ENCODE data around the gene HGD. TPM values are rescaled to one million over a fixed set of nuclear protein-coding genes. Genes with fewer than 3 reads are reported as not detected.
A peak's percentile ranks its signal among the peaks of the same experiment; 100 is the strongest.

The HGD gene
- total RNA-seq, 1 experiment from 2014 or later = 0.59 TPM

GRCh38 chr3:120623727-120624093, 58.3 kb downstream of the HGD start:
- POLR2A ChIA-PET = interaction anchor here (0.7 kb wide), 1 partner anchor 8 kb away, joined by 3 read pairs; no protein-coding TSS in a partner anchor
- RAD21 ChIA-PET (ENCODE audit: low non-redundant PET in 1 of 2, low total read pairs in 2 of 2, uncharacterized antibody in 2 of 2, unreplicated experiment in 2 of 2) = no interaction called here
- peak overlapping the region; percentile 78 for H3K4me2 ChIP-seq (ENCODE audit: low read length)
- peak; percentile 42 for ATAC-seq
- no peak overlapping the region for H3K9ac ChIP-seq (ENCODE audit: low read length)
- TSS peak; percentile 78 for BruUV-seq (replicated peaks)
- no peaks in the 10 kb centered on the region for H3K9me2 ChIP-seq (ENCODE audit: insufficient read depth)
- no peak for DNase-seq (ENCODE audit: low read depth, low spot score)
- CTCF ChIA-PET = interaction anchor here (1.2 kb wide), 1 partner anchor 10 kb away, joined by 6 read pairs; no protein-coding TSS in a partner anchor
- intact Hi-C loops (cut with micrococcal nuclease) = loop anchor here (1.0 to 2.0 kb wide), 2 partner anchors 119 to 172 kb away; partner anchors contain the start of genes GTF2E1 and RABL3
- no peaks in the 10 kb centered on the region for H3K79me2 ChIP-seq (ENCODE audit: insufficient read depth, low read length)
- peaks cover 13 to 29% of the 10 kb centered on the region in 2 experiments for H3K4me1 ChIP-seq (ENCODE audit: control insufficient read depth in 1 of 2, insufficient read depth in 2 of 2, low read length in 2 of 2)
- peak overlapping the region; percentile 14; the same call in 1 of the 2 replicates for H3K27ac ChIP-seq (ENCODE audit: low read depth, low read length)
- no peaks in the 10 kb centered on the region for H3K27me3 ChIP-seq (ENCODE audit: insufficient read depth, low read length)
- no peak for TF ChIP-seq CTCF (IDR thresholded peaks at IDR 0.05 in 2 of 3, conservative IDR thresholded peaks at IDR 0.05 in 1 of 3; ENCODE audit: borderline replicate concordance in 1 of 3, insufficient read depth in 1 of 3, low read depth in 2 of 3, low read length in 2 of 3)
- TF ChIP-seq TCF7L2 (IDR thresholded peaks at IDR 0.05; ENCODE audit: borderline replicate concordance, extremely low read depth, insufficient read depth, insufficient read length) = no peak
- TF ChIP-seq FOSL1 (IDR thresholded peaks at IDR 0.05; ENCODE audit: low read depth) = no peak
- TF ChIP-seq YY1 (IDR thresholded peaks at IDR 0.05; ENCODE audit: extremely low read depth, insufficient replicate concordance, low read depth, low read length) = no peak
- TF ChIP-seq ZFX (IDR thresholded peaks at IDR 0.05) = no peak
- no peak for TF ChIP-seq RAD21 (IDR thresholded peaks at IDR 0.05; ENCODE audit: low read depth)
- no peak for TF ChIP-seq ELF1 (IDR thresholded peaks at IDR 0.05; ENCODE audit: borderline replicate concordance, low read depth)
- no peak for TF ChIP-seq POLR2AphosphoS5 (IDR thresholded peaks at IDR 0.05; ENCODE audit: low read depth, low read length)
- TF ChIP-seq JUND (IDR thresholded peaks at IDR 0.05) = no peak
- TF ChIP-seq POLR2A (IDR thresholded peaks at IDR 0.05; ENCODE audit: borderline replicate concordance, extremely low read depth, insufficient read depth, insufficient read length) = no peak
- TF ChIP-seq ZNF274 (IDR thresholded peaks at IDR 0.05; ENCODE audit: low read depth, low read length) = no peak
- TF ChIP-seq MAX (IDR thresholded peaks at IDR 0.05) = no peak
- TF ChIP-seq EZH2 (IDR thresholded peaks at IDR 0.05) = no peak
- TF ChIP-seq ATF3 (IDR thresholded peaks at IDR 0.05) = no peak
- TF ChIP-seq EZH2phosphoT487 (IDR thresholded peaks at IDR 0.05; ENCODE audit: borderline replicate concordance) = no peak
- TF ChIP-seq REST (IDR thresholded peaks at IDR 0.05; ENCODE audit: low read depth) = no peak
- no peaks in the 10 kb centered on the region for H3K36me3 ChIP-seq (ENCODE audit: control insufficient read depth in 1 of 2, insufficient read depth in 2 of 2, low read length in 2 of 2)
- H3K4me3 ChIP-seq (replicated peaks in 1 of 2; ENCODE audit: low read depth in 1 of 2, low read length in 2 of 2) = peak overlapping the region in 1 of 2 experiments; percentile 49; a peak in 1 of 4 replicates
- H3K9me3 ChIP-seq (ENCODE audit: control insufficient read depth in 1 of 2, insufficient read depth in 1 of 2, low read depth in 1 of 2, low read length in 2 of 2) = no peaks in the 10 kb centered on the region
- H4K20me1 ChIP-seq (ENCODE audit: insufficient read depth) = no peaks in the 10 kb centered on the region
- no peak overlapping the region for H2AFZ ChIP-seq (ENCODE audit: low read depth, low read length, poor library complexity, severe bottlenecking)
